Stomach (tissue), 4 donors: Measurements from ENCODE around the gene WWOX.

Experiments used
- POLR2A ChIP-seq, 4 donors: fragments of 450-650 bp; IDR thresholded peaks; one replicate each; pipeline ENCODE4 v1.6.1; 2016; ENCODE audit warnings: antibody characterized with exemption in 4 of 4, control low read depth in 2 of 4, mild to moderate bottlenecking in 1 of 4, moderate library complexity in 1 of 4
- TF ChIP-seq, protein P1 (sequence below), 7 experiments: fragments of 450-650 bp in 4 of 7; fragments of 200-600 bp in 3 of 7; sonication (generic) in 3 of 7; IDR thresholded peaks; one replicate each; pipeline ENCODE4 v1.5.1; 2016 to 2019; ENCODE audit warnings: antibody characterized with exemption in 7 of 7, control low read depth in 2 of 7, mild to moderate bottlenecking in 1 of 7

GRCh38 chr16:78106686-78107085 is 7.2 kb downstream of the WWOX start:
- no peak for TF ChIP-seq POLR2A (IDR thresholded peaks at IDR 0.05)
- TF ChIP-seq, protein P1, sequence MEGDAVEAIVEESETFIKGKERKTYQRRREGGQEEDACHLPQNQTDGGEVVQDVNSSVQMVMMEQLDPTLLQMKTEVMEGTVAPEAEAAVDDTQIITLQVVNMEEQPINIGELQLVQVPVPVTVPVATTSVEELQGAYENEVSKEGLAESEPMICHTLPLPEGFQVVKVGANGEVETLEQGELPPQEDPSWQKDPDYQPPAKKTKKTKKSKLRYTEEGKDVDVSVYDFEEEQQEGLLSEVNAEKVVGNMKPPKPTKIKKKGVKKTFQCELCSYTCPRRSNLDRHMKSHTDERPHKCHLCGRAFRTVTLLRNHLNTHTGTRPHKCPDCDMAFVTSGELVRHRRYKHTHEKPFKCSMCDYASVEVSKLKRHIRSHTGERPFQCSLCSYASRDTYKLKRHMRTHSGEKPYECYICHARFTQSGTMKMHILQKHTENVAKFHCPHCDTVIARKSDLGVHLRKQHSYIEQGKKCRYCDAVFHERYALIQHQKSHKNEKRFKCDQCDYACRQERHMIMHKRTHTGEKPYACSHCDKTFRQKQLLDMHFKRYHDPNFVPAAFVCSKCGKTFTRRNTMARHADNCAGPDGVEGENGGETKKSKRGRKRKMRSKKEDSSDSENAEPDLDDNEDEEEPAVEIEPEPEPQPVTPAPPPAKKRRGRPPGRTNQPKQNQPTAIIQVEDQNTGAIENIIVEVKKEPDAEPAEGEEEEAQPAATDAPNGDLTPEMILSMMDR (IDR thresholded peaks at IDR 0.05): no peak
